Bronchial epithelial cell (primary cell): ENCODE results near the gene GLIS1. TPM values are rescaled to one million over a fixed set of nuclear protein-coding genes. Genes with fewer than 3 reads are reported as not detected.
A peak's percentile ranks its signal among the peaks of the same experiment; 100 is the strongest.

Source experiments
- DNase-seq: peaks from one replicate; pipeline ENCODE4 v3.0.0-alpha.2; 2010; ENCODE audit warnings: low read depth
- FAIRE-seq: peaks from 2 replicates; lab custom pipeline; 2011; peaks lifted over from hg19 to GRCh38; lab: Jason Lieb, UNC
- H3K27me3 ChIP-seq: 2 replicates; pipeline ENCODE4 v1.5.1; 2011; ENCODE audit warnings: low read length; ENCODE audit not compliant: control insufficient read depth, insufficient read depth
- H3K36me3 ChIP-seq: 2 replicates; pipeline ENCODE4 v1.5.1; 2011; ENCODE audit warnings: low read length; ENCODE audit not compliant: control insufficient read depth, insufficient read depth
- H3K4me3 ChIP-seq: 2 replicates; pipeline ENCODE4 v1.5.1; 2011; ENCODE audit warnings: mild to moderate bottlenecking, low read depth, low read length, control low read depth
- CTCF ChIP-seq: IDR thresholded peaks from 2 replicates; pipeline ENCODE4 v1.5.1; 2011; ENCODE audit warnings: mild to moderate bottlenecking, moderate library complexity, low read length, control low read depth, inconsistent platforms; ENCODE audit not compliant: insufficient read depth, severe bottlenecking
- total RNA-seq: library from RNA; depleted of rRNA; stranded (reverse); fragments of >200 nt; gene quantifications from 2 replicates; pipeline ENCODE4 v1.2.1, GENCODE V29; 2014

The GLIS1 gene
- total RNA-seq, 1 donor from 2014 or later = under 0.01 TPM

DNA sequence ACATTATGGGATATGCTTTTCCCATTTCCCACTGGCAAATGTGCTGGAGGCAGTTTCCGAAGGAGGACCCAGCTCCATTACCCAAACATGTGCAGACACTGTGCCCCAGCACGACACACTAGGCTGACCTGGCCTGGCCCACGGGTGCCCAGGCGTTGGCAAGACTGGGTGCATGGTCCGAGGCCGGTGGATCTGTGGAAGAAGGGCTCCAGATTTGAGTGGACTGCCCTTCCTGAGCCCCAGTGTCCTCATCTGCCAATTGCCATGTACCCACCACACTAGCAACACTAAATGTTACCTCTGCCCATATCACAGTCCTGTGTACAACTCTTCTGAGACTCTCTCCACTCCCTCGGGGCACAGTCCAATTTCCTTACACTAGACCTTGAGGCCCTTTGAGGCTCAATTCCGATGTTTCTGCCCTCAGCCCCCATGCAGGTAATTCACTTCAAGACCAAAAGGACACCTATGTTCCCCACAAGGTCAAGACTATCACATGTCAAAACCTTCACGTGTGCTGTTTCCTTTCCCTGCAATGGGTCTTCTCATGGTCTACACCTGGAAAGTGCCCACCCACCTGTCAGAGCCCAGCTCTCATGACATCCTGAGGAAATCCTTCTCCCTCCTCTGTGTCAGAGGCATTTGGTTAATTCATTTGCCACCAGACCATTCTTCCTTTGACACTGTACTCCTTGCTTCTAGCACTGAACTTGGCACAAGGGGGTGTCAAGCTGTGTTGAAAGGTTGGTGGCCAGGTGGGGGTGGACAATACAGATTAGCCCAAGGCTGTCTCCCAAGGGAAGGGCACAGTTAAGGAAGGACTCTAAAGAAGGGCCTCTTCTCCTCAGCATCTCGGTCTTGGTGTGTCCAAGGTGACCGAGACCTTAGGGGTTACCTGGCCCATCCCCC lies 154.8 kb downstream of the GLIS1 start:
- FAIRE-seq = no peak
- no peak for TF ChIP-seq CTCF
- Histone ChIP-seq H3K36me3 (no peaks in the 10 kb centered on the region), H3K4me3 (no peak overlapping the region), H3K27me3 (peaks cover 7% of the 10 kb centered on the region)
- DNase-seq = no peak

DNA sequence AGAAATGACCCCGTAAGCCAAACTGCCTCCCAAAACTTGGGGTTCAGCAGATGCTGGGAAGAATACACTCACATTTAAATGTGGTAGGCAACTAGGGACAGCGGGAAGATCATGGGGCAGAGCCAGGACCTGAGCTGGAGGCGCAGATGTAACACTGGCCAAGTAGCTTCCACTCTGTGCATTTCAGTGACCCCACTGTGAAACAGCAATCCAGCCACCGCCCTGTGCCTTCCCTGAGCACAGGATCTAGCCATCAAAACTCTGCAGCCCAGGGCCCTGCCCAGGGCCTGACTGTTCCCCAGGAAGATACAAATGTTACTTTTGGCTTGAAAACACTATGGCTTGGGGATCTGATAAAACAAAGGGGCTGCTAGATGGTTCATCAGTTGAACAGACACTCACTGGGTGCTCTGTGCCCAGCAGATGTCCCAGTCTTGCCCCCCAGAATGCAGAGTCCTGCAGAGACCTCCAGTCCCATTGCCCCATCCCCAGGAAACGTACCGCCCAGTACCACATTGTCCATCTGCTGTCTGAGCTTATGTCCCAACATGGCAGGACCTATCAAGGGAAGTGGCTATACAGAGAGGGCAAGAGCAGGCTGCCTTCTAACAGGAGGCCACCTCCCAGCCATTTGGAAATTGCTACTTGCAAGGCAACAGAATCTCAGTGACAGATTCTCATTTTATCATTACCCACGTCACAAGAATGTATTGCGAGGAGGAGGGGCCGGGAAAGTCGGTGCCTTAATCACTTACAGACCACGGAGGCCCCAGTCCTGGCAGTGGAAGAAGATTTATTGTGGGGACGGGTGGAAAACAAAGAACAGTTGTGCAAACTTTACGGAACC lies 155.7 kb downstream of the GLIS1 start:
- Histone ChIP-seq H3K27me3 (peaks cover 7% of the 10 kb centered on the region), H3K4me3 (no peak overlapping the region), H3K36me3 (no peaks in the 10 kb centered on the region)
- FAIRE-seq (no peak), DNase-seq (no peak)
- TF ChIP-seq CTCF = no peak

DNA sequence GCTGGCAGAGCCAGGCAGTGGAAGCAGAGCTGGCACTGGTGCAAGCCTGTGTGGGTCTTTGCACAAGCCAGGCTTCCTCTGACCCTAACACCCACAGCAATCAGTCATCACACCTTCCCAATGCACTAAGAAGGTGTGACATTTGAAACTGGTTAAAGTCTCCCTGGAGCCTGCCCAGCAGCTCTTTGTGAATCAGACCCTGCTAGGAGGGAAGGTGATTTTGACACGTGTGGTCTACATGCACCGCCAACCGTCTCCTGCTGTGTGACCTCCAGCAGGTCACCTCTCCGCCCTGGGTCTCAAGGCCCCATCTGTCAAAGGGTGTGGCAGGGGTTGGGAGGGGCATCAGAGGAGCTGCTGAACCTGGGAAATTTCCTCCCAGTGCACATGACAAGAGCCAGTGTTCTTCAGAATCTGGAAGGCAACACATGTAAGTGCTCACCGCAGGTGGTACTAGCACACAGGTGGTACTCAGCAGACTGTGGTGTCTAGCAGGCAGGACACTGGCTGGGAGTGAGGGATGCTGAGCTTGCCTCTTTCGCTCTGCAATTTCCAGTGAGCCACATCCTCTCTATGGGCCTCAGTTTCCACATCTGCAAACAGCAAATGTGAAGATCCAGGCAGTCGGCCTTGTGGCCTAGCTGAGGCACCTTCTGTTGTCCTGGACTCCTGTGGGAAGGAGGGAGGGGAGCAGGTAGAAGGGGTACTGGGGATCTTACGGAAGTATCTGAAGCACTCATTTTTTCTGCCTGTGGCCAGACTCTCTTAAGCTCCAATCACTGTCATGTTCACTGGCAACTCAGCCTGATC lies 156.5 kb downstream of the GLIS1 start:
- peak; percentile 86 for FAIRE-seq
- no peak for TF ChIP-seq CTCF
- Histone ChIP-seq H3K27me3 (peaks cover 7% of the 10 kb centered on the region), H3K4me3 (no peak overlapping the region), H3K36me3 (no peaks in the 10 kb centered on the region)
- DNase-seq = no peak

DNA sequence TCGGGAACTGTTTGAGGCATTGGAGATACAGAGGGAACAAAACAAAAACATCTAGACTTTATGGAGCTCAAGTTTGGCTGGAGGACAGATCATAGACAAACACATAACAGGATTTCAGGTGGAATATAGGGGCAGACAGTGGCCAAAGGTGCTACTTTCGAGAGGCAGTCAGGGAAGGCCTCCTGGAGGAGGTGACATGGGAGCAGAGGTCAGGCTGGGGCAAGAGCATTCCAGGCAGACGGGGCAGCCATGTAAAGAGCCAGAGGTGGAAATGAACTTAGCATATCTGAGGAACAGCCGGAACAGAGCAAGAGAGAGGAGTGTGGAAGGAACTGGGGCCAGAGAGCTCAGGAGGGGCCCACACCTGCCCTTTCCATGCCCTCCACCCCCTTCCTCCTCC lies 157.5 kb downstream of the GLIS1 start:
- FAIRE-seq (no peak), DNase-seq (no peak)
- Histone ChIP-seq H3K4me3 (no peak overlapping the region), H3K36me3 (no peaks in the 10 kb centered on the region), H3K27me3 (peaks cover 4% of the 10 kb centered on the region)
- TF ChIP-seq CTCF = no peak

GRCh38 chr1:53580739-53581475 lies 158.1 kb downstream of the GLIS1 start:
- no peak for TF ChIP-seq CTCF
- FAIRE-seq = no peak
- H3K36me3 ChIP-seq = no peaks in the 10 kb centered on the region
- DNase-seq = no peak
- no peak overlapping the region for H3K4me3 ChIP-seq
- peaks cover 4% of the 10 kb centered on the region for H3K27me3 ChIP-seq
